ENCODE results near the gene CADM2.

DNA sequence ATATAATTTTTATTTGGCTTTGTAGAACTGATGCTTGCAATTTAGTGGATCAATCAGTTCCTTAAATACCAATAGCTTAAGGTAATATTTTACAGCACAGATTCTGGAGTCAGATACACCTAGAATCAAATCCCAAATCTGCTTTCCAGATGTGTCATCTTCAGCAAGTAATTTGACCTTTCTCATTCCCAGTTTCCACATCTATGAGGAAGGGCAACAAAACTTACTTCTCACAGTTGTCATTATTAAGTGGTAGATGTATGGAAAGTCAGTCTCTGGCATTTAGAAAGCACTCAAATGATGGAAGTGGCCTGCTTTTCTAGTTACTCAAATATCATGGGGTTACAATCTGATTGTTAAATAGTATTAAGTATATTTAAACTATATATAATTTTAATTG is 767.0 kb downstream of the CADM2 start:
- TF ChIP-seq POLR2AphosphoS5 (IDR thresholded peaks at IDR 0.05; ENCODE audit: borderline replicate concordance, low read depth, low read length) (no peak), EZH2 (IDR thresholded peaks at IDR 0.05) (no peak)

Measured in SK-N-MC (cell line).